Ishikawa (cell line): Measurements from ENCODE around the gene CCSER2.

ENCODE experiments used
- CEBPB ChIP-seq: IDR thresholded peaks from 2 replicates; pipeline ENCODE4 v1.6.1; 2012
- CREB1 ChIP-seq: IDR thresholded peaks from 2 replicates; pipeline ENCODE4 v1.6.1; 2012; ENCODE audit warnings: low read depth
- EGR1 ChIP-seq: IDR thresholded peaks from 2 replicates; pipeline ENCODE4 v1.6.1; 2012
- EP300 ChIP-seq: IDR thresholded peaks from 2 replicates; pipeline ENCODE4 v1.6.1; 2012; ENCODE audit warnings: borderline replicate concordance
- FOXM1 ChIP-seq: IDR thresholded peaks from 2 replicates; pipeline ENCODE4 v1.6.1; 2012; ENCODE audit warnings: low read depth, borderline replicate concordance
- NFIC ChIP-seq: IDR thresholded peaks from 2 replicates; pipeline ENCODE4 v1.6.1; 2012
- RAD21 ChIP-seq: IDR thresholded peaks from 2 replicates; pipeline ENCODE4 v1.6.1; 2012; ENCODE audit warnings: low read depth
- TAF1 ChIP-seq: IDR thresholded peaks from 2 replicates; pipeline ENCODE4 v1.6.1; 2012; ENCODE audit warnings: low read depth, mild to moderate bottlenecking
- TCF12 ChIP-seq: IDR thresholded peaks from 2 replicates; pipeline ENCODE4 v1.6.1; 2012; ENCODE audit warnings: low read depth
- TEAD4 ChIP-seq: IDR thresholded peaks from 2 replicates; pipeline ENCODE4 v1.6.1; 2012
- YY1 ChIP-seq: IDR thresholded peaks from 2 replicates; pipeline ENCODE4 v1.6.1; 2012; ENCODE audit warnings: low read depth
- ZBTB7A ChIP-seq: IDR thresholded peaks from 2 replicates; pipeline ENCODE4 v1.6.1; 2012; ENCODE audit warnings: low read depth
- TF ChIP-seq, protein P1 (sequence below): IDR thresholded peaks from 2 replicates; pipeline ENCODE4 v1.6.1; 2012
- TF ChIP-seq, protein P2 (sequence below): IDR thresholded peaks from 2 replicates; pipeline ENCODE4 v1.6.1; 2012; ENCODE audit warnings: low read depth, mild to moderate bottlenecking
- TF ChIP-seq, protein P3 (sequence below): IDR thresholded peaks from 2 replicates; pipeline ENCODE4 v1.6.1; 2012

CCSER2 gene

DNA sequence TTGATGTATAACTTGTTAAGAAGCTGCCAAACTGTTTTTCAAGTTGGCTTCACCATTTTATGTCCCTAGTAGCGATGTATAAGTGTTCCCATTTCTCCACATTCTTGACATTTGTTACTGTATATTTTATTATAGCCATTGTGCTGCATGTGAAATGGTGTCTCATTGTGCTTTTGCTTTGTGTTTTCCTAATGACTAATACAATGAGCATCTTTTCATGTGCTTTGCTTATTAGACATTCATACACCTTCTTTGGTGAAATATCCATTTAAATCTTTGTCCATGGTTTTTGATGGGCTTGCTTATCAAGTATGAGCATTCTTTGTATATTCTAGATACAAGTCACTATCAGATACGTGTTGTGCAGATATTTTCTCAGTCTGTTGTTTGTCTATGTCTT is 203.0 kb downstream of the CCSER2 start:
- TF ChIP-seq, protein P1, sequence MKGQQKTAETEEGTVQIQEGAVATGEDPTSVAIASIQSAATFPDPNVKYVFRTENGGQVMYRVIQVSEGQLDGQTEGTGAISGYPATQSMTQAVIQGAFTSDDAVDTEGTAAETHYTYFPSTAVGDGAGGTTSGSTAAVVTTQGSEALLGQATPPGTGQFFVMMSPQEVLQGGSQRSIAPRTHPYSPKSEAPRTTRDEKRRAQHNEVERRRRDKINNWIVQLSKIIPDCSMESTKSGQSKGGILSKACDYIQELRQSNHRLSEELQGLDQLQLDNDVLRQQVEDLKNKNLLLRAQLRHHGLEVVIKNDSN, result no peak
- TF ChIP-seq TCF12 (no peak), CEBPB (no peak), RAD21 (no peak), FOXM1 (no peak), EP300 (no peak), NFIC (no peak)
- TF ChIP-seq, protein P2, sequence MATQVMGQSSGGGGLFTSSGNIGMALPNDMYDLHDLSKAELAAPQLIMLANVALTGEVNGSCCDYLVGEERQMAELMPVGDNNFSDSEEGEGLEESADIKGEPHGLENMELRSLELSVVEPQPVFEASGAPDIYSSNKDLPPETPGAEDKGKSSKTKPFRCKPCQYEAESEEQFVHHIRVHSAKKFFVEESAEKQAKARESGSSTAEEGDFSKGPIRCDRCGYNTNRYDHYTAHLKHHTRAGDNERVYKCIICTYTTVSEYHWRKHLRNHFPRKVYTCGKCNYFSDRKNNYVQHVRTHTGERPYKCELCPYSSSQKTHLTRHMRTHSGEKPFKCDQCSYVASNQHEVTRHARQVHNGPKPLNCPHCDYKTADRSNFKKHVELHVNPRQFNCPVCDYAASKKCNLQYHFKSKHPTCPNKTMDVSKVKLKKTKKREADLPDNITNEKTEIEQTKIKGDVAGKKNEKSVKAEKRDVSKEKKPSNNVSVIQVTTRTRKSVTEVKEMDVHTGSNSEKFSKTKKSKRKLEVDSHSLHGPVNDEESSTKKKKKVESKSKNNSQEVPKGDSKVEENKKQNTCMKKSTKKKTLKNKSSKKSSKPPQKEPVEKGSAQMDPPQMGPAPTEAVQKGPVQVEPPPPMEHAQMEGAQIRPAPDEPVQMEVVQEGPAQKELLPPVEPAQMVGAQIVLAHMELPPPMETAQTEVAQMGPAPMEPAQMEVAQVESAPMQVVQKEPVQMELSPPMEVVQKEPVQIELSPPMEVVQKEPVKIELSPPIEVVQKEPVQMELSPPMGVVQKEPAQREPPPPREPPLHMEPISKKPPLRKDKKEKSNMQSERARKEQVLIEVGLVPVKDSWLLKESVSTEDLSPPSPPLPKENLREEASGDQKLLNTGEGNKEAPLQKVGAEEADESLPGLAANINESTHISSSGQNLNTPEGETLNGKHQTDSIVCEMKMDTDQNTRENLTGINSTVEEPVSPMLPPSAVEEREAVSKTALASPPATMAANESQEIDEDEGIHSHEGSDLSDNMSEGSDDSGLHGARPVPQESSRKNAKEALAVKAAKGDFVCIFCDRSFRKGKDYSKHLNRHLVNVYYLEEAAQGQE, result no peak
- TF ChIP-seq, protein P3, sequence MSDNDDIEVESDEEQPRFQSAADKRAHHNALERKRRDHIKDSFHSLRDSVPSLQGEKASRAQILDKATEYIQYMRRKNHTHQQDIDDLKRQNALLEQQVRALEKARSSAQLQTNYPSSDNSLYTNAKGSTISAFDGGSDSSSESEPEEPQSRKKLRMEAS, result no peak

DNA sequence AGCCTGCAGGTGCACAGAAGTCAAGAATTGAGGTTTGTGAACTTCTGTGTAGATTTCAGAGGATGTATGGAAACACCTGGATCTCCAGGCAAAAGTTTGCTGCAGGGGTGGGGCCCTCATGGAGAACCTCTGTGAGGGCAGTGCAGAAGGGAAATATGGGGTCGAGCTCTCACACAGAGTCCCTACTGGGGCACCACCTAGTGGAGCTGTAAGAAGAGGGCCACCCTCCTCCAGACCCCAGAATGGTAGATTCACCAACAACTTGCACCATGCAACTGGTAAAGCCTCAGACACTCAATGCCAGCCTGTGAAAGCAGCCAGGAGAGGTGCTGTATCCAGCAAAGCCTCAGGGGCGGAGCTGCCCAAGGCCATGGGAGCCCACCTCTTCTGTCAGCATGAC is 205.8 kb downstream of the CCSER2 start:
- TF ChIP-seq YY1 (no peak), RAD21 (peak; percentile 37; the same call in 1 of the 2 replicates)

DNA sequence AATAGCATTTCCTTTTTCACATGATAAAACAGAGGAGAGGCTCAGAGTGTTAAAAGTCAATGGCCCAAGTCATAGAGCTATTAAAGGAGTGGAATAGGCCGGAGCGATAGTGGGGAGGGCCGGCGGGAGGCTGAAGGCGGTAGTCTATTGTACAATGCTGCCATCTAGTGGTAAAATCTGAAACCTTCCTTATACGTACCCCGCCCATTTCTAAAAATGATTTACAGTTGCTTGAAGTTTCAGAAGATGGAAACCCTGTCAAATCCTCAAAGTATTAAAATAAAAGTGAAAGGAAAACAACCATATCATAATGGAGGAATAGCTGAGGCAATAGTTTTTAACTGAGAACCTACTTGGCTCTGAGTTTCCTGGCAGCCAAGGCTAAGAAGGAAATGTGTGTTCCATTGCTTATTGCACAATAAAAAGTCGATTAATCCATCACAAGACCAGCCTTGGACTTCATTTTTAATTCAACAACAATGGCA is 209.1 kb downstream of the CCSER2 start:
- TF ChIP-seq RAD21, result peak; percentile 97
- TF ChIP-seq TCF12, result no peak
- TF ChIP-seq CEBPB, result peak; percentile 61; the same call in 1 of the 2 replicates

DNA sequence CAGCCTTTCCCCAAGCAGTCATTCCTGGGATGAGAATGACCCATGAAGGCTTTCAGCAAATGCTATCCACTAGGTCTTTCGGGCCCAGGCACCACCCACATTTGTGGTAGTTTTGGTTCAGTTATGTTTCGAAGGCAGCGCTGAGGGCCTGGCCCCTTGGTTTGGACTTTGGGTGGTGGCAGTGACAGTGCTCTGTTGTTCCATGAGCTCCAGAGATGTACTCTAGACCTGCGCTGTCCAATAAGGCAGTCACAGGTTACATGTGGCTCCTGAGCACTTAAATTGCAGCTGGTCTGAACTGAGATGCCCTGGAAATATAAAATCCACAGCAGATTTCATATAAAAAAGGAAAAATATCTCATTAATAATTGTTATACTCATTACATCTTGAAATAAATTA is 209.6 kb downstream of the CCSER2 start:
- TF ChIP-seq YY1 (no peak), ZBTB7A (no peak), TAF1 (no peak), CEBPB (no peak), TEAD4 (no peak), FOXM1 (no peak), EP300 (no peak), RAD21 (no peak), CREB1 (no peak), TCF12 (no peak), EGR1 (no peak), NFIC (no peak)
- TF ChIP-seq, protein P3, result no peak
- TF ChIP-seq, protein P1, result no peak
- TF ChIP-seq, protein P2, result no peak

DNA sequence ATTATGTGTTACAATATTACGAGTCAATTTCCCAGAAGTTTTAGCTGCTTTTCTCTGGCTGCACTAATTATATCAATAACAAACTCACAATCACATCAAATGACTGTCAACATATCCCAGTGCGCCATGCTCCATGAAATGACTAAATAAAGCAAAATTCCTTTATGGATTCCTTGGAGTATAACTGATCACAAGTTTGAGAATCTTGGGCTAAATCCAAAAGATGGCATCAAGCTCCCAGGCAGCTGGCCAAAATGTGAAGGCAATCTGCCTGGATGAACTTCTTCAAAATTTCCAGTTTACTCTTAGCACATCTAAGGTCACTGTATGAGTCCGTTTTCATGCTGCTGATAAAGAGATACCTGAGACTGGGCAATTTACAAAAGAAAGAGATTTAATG is 210.8 kb downstream of the CCSER2 start:
- TF ChIP-seq TEAD4 (no peak), TAF1 (no peak), RAD21 (no peak), ZBTB7A (no peak), CREB1 (no peak), YY1 (no peak), CEBPB (no peak), TCF12 (no peak), EGR1 (no peak), EP300 (no peak), FOXM1 (no peak)
- TF ChIP-seq, protein P1, result no peak
- TF ChIP-seq, protein P2, result no peak
